Limb (tissue), 2 donors: ENCODE measurements around the gene ASPDH.
"Not testable (repeated sequence)": the region's sequence is repeated elsewhere in the genome, so short reads cannot be mapped to it uniquely, and the experiment has no call there.

Source experiments
- DNase-seq, 2 donors: peaks; one replicate each; pipeline ENCODE4 v3.0.0-alpha.2; 2016; ENCODE audit errors: extremely low spot score in 2 of 2

The ASPDH gene

GRCh38 chr19:50478901-50479715 is 34.6 kb downstream of the ASPDH start:
- no peak for DNase-seq

- DNase-seq = no peak
Observed at GRCh38 chr19:50477751-50478515, 35.8 kb downstream of the ASPDH start.

GRCh38 chr19:50476907-50477238 is 36.8 kb downstream of the ASPDH start:
- DNase-seq = no peak

- peak; percentile 92 to 98 for DNase-seq
Observed at GRCh38 chr19:50476224-50476906, 37.3 kb downstream of the ASPDH start, which contains the start of the genes EMC10 and GARIN5A. TSS of gene EMC10 (plus strand) at chr19:50476507. CDS start at chr19:50476545, 38 bp downstream. TSS of gene GARIN5A (minus strand) at chr19:50476848. CDS start at chr19:50476388, 460 bp downstream.

GRCh38 chr19:50475736-50476223 is 37.9 kb downstream of the ASPDH start:
- DNase-seq = no peak

- DNase-seq = no peak
Observed at GRCh38 chr19:50475101-50475568, 38.6 kb downstream of the ASPDH start.

- not testable (repeated sequence) for DNase-seq
Observed at GRCh38 chr19:50473336-50473735, 40.4 kb downstream of the ASPDH start.

GRCh38 chr19:50468818-50469217 is 44.9 kb downstream of the ASPDH start:
- no peak for DNase-seq

- no peak for DNase-seq
Observed at GRCh38 chr19:50467566-50467965, 46.1 kb downstream of the ASPDH start.

- no peak for DNase-seq
Observed at GRCh38 chr19:50466706-50467039, 47.0 kb downstream of the ASPDH start.

GRCh38 chr19:50465986-50466705 is 47.6 kb downstream of the ASPDH start:
- DNase-seq = no peak

GRCh38 chr19:50465000-50465399 is 48.7 kb downstream of the ASPDH start:
- DNase-seq = no peak

GRCh38 chr19:50464348-50464747 is 49.4 kb downstream of the ASPDH start:
- DNase-seq = no peak

GRCh38 chr19:50462970-50463369 is 50.7 kb downstream of the ASPDH start:
- DNase-seq = no peak
